GM19035 (cell line): ENCODE data around the gene BCR.
"Not testable (repeated sequence)": the region's sequence is repeated elsewhere in the genome, so short reads cannot be mapped to it uniquely, and the experiment has no call there.

Experiments used
- ATAC-seq: cut with Tn5 transposase; IDR thresholded peaks from one replicate; pipeline ENCODE4 v1.9.1; 2021; ENCODE audit not compliant: unreplicated experiment

BCR gene

DNA sequence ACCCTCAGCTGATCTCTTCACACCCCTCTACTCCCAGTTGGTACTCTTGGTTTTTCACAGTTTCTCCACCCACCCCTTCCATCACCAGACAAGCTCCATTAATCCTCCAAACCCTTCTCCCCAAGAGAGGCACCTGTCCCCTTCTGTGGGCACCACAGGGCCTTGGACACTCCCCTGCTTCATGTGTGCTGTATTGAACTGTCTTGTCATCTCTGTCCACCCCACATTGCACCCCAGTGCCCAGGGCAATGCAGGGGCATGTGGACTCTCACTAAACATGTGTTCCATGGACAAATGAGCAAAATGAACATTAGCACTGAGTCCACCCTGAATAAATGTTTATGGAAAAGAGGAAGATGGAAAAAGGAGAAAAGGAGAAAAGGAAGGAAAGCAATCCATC, 181.4 kb downstream of the BCR start:
- no peak for ATAC-seq

DNA sequence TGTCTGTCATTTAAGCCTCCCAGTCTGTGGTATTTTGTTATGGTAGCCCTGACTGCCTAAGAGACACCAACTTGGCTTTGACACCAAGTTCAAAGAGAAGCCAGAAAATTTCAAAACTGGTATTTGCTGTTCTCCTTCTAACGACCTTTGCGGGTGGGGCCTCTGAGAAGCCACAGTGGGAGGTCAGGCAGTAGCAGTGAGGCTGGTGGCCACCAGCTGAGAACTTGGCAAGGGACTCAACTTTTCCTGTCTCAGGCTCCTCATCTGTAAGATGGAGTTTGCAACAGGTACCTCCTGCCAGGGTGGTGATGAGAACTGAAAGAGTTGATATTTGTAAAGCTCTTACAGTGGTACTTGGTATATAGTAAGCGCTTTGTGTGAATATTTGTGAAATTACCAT, 183.4 kb downstream of the BCR start:
- no peak for ATAC-seq

DNA sequence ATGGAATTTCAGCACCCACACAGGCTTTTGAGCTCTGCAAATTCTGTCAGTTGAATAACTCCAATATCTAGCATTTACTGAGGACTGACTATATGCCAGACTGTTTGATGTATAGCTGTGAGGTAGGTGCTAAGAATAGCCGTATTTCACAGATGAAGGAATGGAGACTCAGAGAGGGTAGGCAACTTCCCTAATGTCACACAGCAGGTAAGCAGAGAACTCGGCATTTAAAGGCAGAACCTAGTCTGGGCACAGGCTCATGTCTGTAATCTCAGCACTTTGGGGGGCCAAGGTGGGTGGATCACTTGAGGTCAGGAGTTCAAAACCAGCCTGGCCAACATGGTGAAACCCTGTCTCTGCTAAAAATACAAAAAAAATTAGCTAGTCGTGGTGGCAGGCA, 184.1 kb downstream of the BCR start:
- ATAC-seq: no peak

DNA sequence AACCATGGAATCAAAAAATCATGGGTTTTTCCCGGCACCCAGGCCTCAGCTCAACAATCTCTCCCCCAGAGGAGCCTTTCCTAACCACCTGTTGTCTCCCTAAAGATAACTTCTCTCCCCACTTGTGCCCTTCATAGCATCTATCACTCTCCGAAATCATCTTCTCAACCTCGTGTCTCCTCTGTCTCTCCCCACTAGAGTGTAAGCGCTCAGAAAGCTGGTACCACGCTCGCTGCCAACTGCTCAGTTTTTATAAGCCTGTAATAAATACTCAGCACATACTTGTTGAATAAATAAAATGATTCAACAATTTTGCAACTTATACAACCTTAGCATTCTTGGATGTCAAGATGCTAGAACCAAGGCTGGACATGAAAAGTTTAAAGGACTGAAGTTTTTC, 185.2 kb downstream of the BCR start:
- ATAC-seq: no peak

DNA sequence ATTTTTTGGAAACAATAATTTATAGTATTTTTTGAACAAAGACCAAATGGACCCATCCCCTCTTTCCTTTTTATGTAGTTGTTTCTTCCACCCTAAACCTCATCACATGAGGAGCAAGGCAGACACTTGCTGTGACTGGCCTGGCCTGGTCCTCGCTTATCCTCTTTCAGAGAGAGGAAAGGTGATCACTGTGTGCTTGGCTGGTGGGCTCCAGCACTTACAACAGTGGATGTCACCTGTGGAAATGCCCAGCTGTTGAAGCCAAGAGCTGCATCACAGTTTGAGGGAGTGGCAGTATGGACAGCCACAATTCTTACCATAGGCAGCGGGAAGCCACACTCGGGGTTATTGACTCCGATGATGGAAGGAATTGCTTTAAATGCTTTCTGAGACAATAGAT, 185.7 kb downstream of the BCR start:
- no peak for ATAC-seq

DNA sequence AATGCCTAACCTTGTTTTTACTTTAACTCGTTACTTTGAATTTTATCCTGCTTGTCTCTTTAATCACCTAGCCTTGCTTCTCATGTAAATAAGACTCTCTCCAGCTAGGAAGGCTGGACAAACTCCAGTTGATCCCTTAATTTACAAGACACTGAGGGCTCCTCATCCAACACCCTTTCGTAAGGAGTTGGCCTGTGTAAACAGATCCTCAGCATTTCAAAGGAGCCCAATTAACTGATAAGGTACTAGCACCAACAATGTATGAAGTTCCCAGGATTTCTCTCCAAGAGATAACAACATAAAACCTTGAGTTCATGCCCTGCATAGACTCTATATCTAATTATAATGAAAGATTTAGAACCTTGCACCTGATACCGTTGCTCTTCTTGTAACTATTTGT, 186.9 kb downstream of the BCR start:
- not testable (repeated sequence) for ATAC-seq
